Endothelial cell of umbilical vein (primary cell): ENCODE measurements around the gene TCF23. TPM values are rescaled to one million over a fixed set of nuclear protein-coding genes. Genes with fewer than 3 reads are reported as not detected.

Experiments used
- BruUV-seq: library from RNA; stranded (reverse); fragments of 400-500 nt; replicated peaks from 2 replicates; lab custom pipeline; 2021; lab: Mats Ljungman, UMichigan
- CTCF ChIA-PET: fragments of 300-600, 350-600 bp; sonication (Branson Sonifier 250); formaldehyde crosslinking; loops from one replicate; lab custom pipeline; 2021; ENCODE audit warnings: antibody characterized with exemption, inconsistent platforms; lab: Charles Lee
- POLR2A ChIA-PET: fragments of 300-600, 350-600 bp; sonication (Branson Sonifier 250); formaldehyde crosslinking; loops from one replicate; lab custom pipeline; 2021; ENCODE audit warnings: antibody characterized with exemption, inconsistent platforms; lab: Charles Lee
- DNase-seq: peaks from one replicate; pipeline ENCODE4 v3.0.0-alpha.2; 2011; ENCODE audit warnings: low read depth, low spot score
- FAIRE-seq: peaks from 2 replicates; lab custom pipeline; 2011; peaks lifted over from hg19 to GRCh38; lab: Jason Lieb, UNC
- H2AFZ ChIP-seq: 2 replicates; pipeline ENCODE4 v1.6.0; 2012; ENCODE audit warnings: low read depth, low read length, control low read depth, inconsistent platforms
- H3K27ac ChIP-seq: 2 replicates; pipeline ENCODE4 v1.5.1; 2011; ENCODE audit warnings: low read depth, mild to moderate bottlenecking, control low read depth, low read length, moderate library complexity; ENCODE audit not compliant: insufficient read depth
- H3K27me3 ChIP-seq, 2 experiments: 2 replicates each; pipeline versions ENCODE4 v1.6.0 to v1.6.1; 2011; ENCODE audit warnings: low read length in 2 of 2, mixed read lengths in 1 of 2; ENCODE audit not compliant: control insufficient read depth in 2 of 2, insufficient read depth in 2 of 2
- H3K36me3 ChIP-seq, 2 experiments: 2 replicates in 1 of 2; 3 replicates in 1 of 2; pipeline ENCODE4 v1.5.1; 2011; ENCODE audit warnings: low read length in 2 of 2, mild to moderate bottlenecking in 1 of 2, moderate library complexity in 1 of 2; ENCODE audit not compliant: control insufficient read depth in 2 of 2, insufficient read depth in 2 of 2; ENCODE audit errors: extremely low read depth in 1 of 2
- H3K4me1 ChIP-seq: 3 replicates; pipeline ENCODE4 v1.5.1; 2011; ENCODE audit warnings: mild to moderate bottlenecking, low read length; ENCODE audit not compliant: control insufficient read depth, insufficient read depth; ENCODE audit errors: extremely low read depth
- H3K4me2 ChIP-seq: 2 replicates; pipeline ENCODE4 v1.6.1; 2011; ENCODE audit warnings: low read length, control low read depth, mixed read lengths; ENCODE audit not compliant: insufficient read depth
- H3K4me3 ChIP-seq, 3 experiments: fragments of 200-600 bp in 1 of 3; sonication (generic), shearing (Covaris generic) in 1 of 3; replicated peaks in 1 of 3; 2 replicates each; pipeline ENCODE4 v1.5.1; 2011 to 2016; ENCODE audit warnings: control low read depth in 3 of 3, low read length in 3 of 3, mild to moderate bottlenecking in 2 of 3, inconsistent platforms in 1 of 3, low read depth in 1 of 3, moderate library complexity in 1 of 3; ENCODE audit not compliant: insufficient read depth in 1 of 3
- H3K79me2 ChIP-seq: 2 replicates; pipeline ENCODE4 v1.6.0; 2012; ENCODE audit warnings: low read length, inconsistent platforms; ENCODE audit not compliant: control insufficient read depth, insufficient read depth
- H3K9ac ChIP-seq: replicated peaks from 2 replicates; pipeline ENCODE3; 2011; ENCODE audit warnings: low read length, control low read depth; ENCODE audit not compliant: insufficient read depth; ENCODE audit errors: extremely low read depth
- H3K9me1 ChIP-seq: replicated peaks from 3 replicates; pipeline ENCODE4 v1.6.0; 2011; ENCODE audit warnings: mild to moderate bottlenecking, low read length; ENCODE audit not compliant: control insufficient read depth, insufficient read depth; ENCODE audit errors: extremely low read depth
- H3K9me3 ChIP-seq: replicated peaks from 2 replicates; pipeline ENCODE4 v1.5.1; 2012; ENCODE audit warnings: low read length, inconsistent platforms; ENCODE audit not compliant: control insufficient read depth, insufficient read depth
- H4K20me1 ChIP-seq: replicated peaks from 2 replicates; pipeline ENCODE3; 2011; ENCODE audit warnings: mild to moderate bottlenecking, low read length; ENCODE audit not compliant: control insufficient read depth, insufficient read depth; ENCODE audit errors: extremely low read depth
- CTCF ChIP-seq, 2 donors: IDR thresholded peaks; 1 replicate in 1 of 2; 2 replicates in 1 of 2; pipeline ENCODE4 v1.5.1; 2011; ENCODE audit warnings: low read length in 2 of 2, mild to moderate bottlenecking in 2 of 2, moderate library complexity in 2 of 2, control low read depth in 1 of 2, inconsistent platforms in 1 of 2, low read depth in 1 of 2; ENCODE audit not compliant: insufficient read depth in 1 of 2; ENCODE audit errors: extremely low read depth in 1 of 2
- EZH2 ChIP-seq: IDR thresholded peaks from 2 replicates; pipeline ENCODE4 v1.6.1; 2012; ENCODE audit warnings: borderline replicate concordance, low read depth, mild to moderate bottlenecking, moderate library complexity, low read length, inconsistent platforms; ENCODE audit not compliant: severe bottlenecking
- FOS ChIP-seq: IDR thresholded peaks from 2 replicates; pipeline ENCODE4 v1.6.1; 2011; ENCODE audit warnings: mild to moderate bottlenecking, low read length, moderate library complexity, borderline replicate concordance; ENCODE audit not compliant: insufficient read depth
- POLR2AphosphoS5 ChIP-seq: IDR thresholded peaks from 2 replicates; pipeline ENCODE4 v1.6.1; 2012; ENCODE audit warnings: low read depth, mild to moderate bottlenecking, control low read depth, low read length, moderate library complexity; ENCODE audit not compliant: insufficient read depth
- dilution Hi-C: fragments of 300-500 bp; cut with MboI; formaldehyde crosslinking; loops from one replicate; pipeline ENCODE4 v1.15.0; 2019; ENCODE audit warnings: low sequenced_read_pairs; ENCODE audit not compliant: extremely low pct_ligation_motif_present
- intact Hi-C: fragments of 100-400 bp; cut with micrococcal nuclease; formaldehyde crosslinking; loops from one replicate; pipeline ENCODE4 v1.10.0; 2022
- polyA plus RNA-seq, 4 experiments: library from polyadenylated mRNA; depleted of rRNA in 3 of 4; stranded (reverse) in 3 of 4; unstranded in 1 of 4; fragments of >200 nt; gene quantifications; 2 replicates each; pipeline versions ENCODE4 v1.2.1 to v1.2.3, GENCODE V29; 2011 to 2012; ENCODE audit warnings: missing spikeins in 1 of 4
- total RNA-seq: library from RNA; stranded (reverse); gene quantifications from 2 replicates; pipeline ENCODE4 v1.2.3, GENCODE V29; 2021

The TCF23 gene
- total and polyA plus RNA-seq, 2 donors (not counting 3 experiments of a cell fraction or from before 2014, with no cell fraction given), result not detected

DNA sequence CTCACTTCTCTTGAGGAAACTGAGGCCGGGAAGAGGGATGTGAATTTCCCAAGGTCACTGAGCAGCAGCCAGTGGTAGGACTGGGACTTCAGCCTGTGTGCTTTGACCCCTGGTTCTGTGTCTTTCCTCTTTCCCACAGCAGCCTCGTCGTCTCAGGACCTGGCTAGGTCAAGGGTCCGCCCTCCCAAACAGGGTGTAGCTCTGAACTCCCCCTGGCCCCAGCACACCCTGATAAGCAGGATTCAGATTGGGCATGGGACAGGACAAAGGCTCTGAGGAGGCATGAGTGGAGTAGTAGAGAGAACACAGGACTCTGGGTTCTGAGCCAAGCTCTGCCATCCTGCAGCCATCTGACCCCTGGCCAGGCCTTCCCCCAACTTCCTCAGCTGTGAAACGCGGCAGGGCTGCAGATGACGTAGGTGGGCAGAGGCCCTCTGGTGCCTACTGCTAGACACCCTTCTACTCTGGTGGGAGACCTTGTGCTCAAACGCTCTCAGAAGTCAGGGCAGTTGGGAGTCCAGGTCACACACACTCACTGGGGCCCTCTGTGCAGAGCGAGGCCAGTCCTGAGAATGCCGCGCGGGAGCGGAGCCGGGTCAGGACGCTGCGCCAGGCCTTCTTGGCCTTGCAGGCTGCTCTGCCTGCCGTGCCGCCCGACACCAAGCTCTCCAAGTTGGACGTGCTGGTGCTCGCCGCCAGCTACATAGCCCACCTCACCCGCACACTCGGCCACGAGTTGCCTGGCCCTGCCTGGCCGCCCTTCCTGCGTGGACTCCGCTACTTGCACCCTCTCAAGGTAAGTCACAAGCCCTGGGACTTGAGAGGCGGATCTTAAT, 984 bp downstream of the TCF23 start:
- H3K9me1 ChIP-seq, result no peaks in the 10 kb centered on the region
- no peak overlapping the region for H3K4me2 ChIP-seq
- intact Hi-C loops, result loop anchor here (10.0 kb wide), 1 partner anchor 165 kb away; no protein-coding TSS in a partner anchor
- H3K9me3 ChIP-seq, result no peaks in the 10 kb centered on the region
- TF ChIP-seq POLR2AphosphoS5 (no peak), FOS (no peak), EZH2 (no peak), CTCF (IDR thresholded peaks at IDR 0.05; ENCODE audit: extremely low read depth in 1 of 2, insufficient read depth in 1 of 2, low read depth in 1 of 2, low read length in 2 of 2) (no peak)
- BruUV-seq, result no TSS peak
- peaks cover 0 to 1% of the 10 kb centered on the region in 2 experiments for H3K27me3 ChIP-seq
- DNase-seq (no peak), FAIRE-seq (no peak)
- ChIA-PET CTCF (interaction anchor here (1.0 to 2.4 kb wide), 2 partner anchors 20 to 25 kb away, joined by 3 to 17 read pairs; no protein-coding TSS in a partner anchor), POLR2A (no interaction called here)
- H3K4me1 ChIP-seq, result no peaks in the 10 kb centered on the region
- H3K9ac ChIP-seq, result no peak overlapping the region
- dilution Hi-C loops, result no loop called here
- no peak overlapping the region for H2AFZ ChIP-seq
- no peaks in the 10 kb centered on the region for H3K79me2 ChIP-seq
- no peaks in the 10 kb centered on the region for H3K36me3 ChIP-seq
- H4K20me1 ChIP-seq, result no peaks in the 10 kb centered on the region
- H3K27ac ChIP-seq, result no peak overlapping the region
- H3K4me3 ChIP-seq, result no peak overlapping the region
